HCT116 (cell line): Measurements from ENCODE around the gene ZNF436. TPM values are rescaled to one million over a fixed set of nuclear protein-coding genes. Genes with fewer than 3 reads are reported as not detected.

Source experiments
- ATAC-seq: fragments of 200-7000 bp; cut with Tn5 transposase; 2 replicates; pipeline ENCODE4 v1.9.1; 2020; ENCODE audit warnings: mild to moderate bottlenecking, moderate library complexity
- BruUV-seq: library from RNA; stranded (reverse); fragments of 400-500 nt; replicated peaks from 2 replicates; lab custom pipeline; 2021; lab: Mats Ljungman, UMichigan
- CTCF ChIA-PET: fragments of 300-600 bp; sonication (Branson Sonifier 250); formaldehyde crosslinking; loops from one replicate; lab custom pipeline; 2021; ENCODE audit warnings: antibody characterized with exemption; lab: Charles Lee
- POLR2A ChIA-PET: fragments of 300-600, 350-600 bp; sonication (Branson Sonifier 250); formaldehyde crosslinking; loops from one replicate; lab custom pipeline; 2021; ENCODE audit warnings: antibody characterized with exemption; lab: Charles Lee
- RAD21 ChIA-PET, 2 experiments: fragments of 300-600 bp; sonication (Branson Sonifier 250); formaldehyde crosslinking; loops; one replicate each; lab custom pipeline; 2023; ENCODE audit warnings: low total read pairs in 2 of 2; ENCODE audit not compliant: uncharacterized antibody in 2 of 2, unreplicated experiment in 2 of 2, low non-redundant PET in 1 of 2; lab: Charles Lee
- DNase-seq: peaks from one replicate; pipeline ENCODE4 v3.0.0-alpha.2; 2010; ENCODE audit warnings: low read depth, low spot score
- H2AFZ ChIP-seq: fragments of 200-600 bp; shearing (Covaris generic), sonication (generic); 2 replicates; pipeline ENCODE4 v1.6.1; 2017; ENCODE audit warnings: low read depth, mixed run types, mixed read lengths, antibody characterized with exemption, low read length; ENCODE audit not compliant: poor library complexity, severe bottlenecking
- H3K27ac ChIP-seq: 2 replicates; pipeline ENCODE4 v1.5.1; 2012; ENCODE audit warnings: low read depth, low read length
- H3K27me3 ChIP-seq: fragments of 200-600 bp; sonication (generic); 2 replicates; pipeline ENCODE4 v1.6.1; 2016; ENCODE audit warnings: mixed run types, low read length, mixed read lengths; ENCODE audit not compliant: insufficient read depth
- H3K36me3 ChIP-seq, 2 experiments: fragments of 200-500 bp in 1 of 2; fragments of 200-600 bp in 1 of 2; sonication (Bioruptor generic) in 1 of 2; sonication (generic) in 1 of 2; 2 replicates each; pipeline versions ENCODE4 v1.5.1 to v1.6.1; 2014 to 2016; ENCODE audit warnings: low read length in 2 of 2, inconsistent platforms in 1 of 2, mixed read lengths in 1 of 2, mixed run types in 1 of 2; ENCODE audit not compliant: insufficient read depth in 2 of 2, control insufficient read depth in 1 of 2
- H3K4me1 ChIP-seq, 2 experiments: fragments of 200-600 bp in 1 of 2; sonication (generic) in 1 of 2; 2 replicates each; pipeline versions ENCODE4 v1.5.1 to v1.6.1; 2012 to 2017; ENCODE audit warnings: low read length in 2 of 2, inconsistent platforms in 1 of 2, mild to moderate bottlenecking in 1 of 2, mixed read lengths in 1 of 2, mixed run types in 1 of 2, moderate library complexity in 1 of 2; ENCODE audit not compliant: insufficient read depth in 2 of 2, control insufficient read depth in 1 of 2
- H3K4me2 ChIP-seq: fragments of 200-600 bp; sonication (generic); 2 replicates; pipeline ENCODE4 v1.6.1; 2017; ENCODE audit warnings: mixed run types, low read length, mixed read lengths
- H3K4me3 ChIP-seq, 2 experiments: fragments of 200-600 bp in 1 of 2; sonication (generic) in 1 of 2; replicated peaks in 1 of 2; 2 replicates each; pipeline ENCODE4 v1.5.1; 2011 to 2016; ENCODE audit warnings: low read length in 2 of 2, control low read depth in 1 of 2, low read depth in 1 of 2, mild to moderate bottlenecking in 1 of 2, mixed read lengths in 1 of 2, mixed run types in 1 of 2
- H3K79me2 ChIP-seq: fragments of 200-600 bp; sonication (generic); 2 replicates; pipeline ENCODE4 v1.6.1; 2017; ENCODE audit warnings: mild to moderate bottlenecking, mixed run types, low read length, moderate library complexity, mixed read lengths; ENCODE audit not compliant: insufficient read depth
- H3K9ac ChIP-seq: fragments of 200-600 bp; sonication (generic); 2 replicates; pipeline ENCODE4 v1.6.1; 2016; ENCODE audit warnings: low read length, mixed read lengths
- H3K9me2 ChIP-seq: fragments of 200-600 bp; sonication (generic), shearing (Covaris generic); 2 replicates; pipeline ENCODE4 v1.6.1; 2017; ENCODE audit warnings: mixed run types, mild to moderate bottlenecking, moderate library complexity; ENCODE audit not compliant: insufficient read depth
- H3K9me3 ChIP-seq, 2 experiments: fragments of 200-500 bp in 1 of 2; fragments of 200-600 bp in 1 of 2; sonication (Bioruptor generic) in 1 of 2; sonication (generic) in 1 of 2; 2 replicates each; pipeline ENCODE4 v1.6.1; 2014 to 2017; ENCODE audit warnings: low read length in 2 of 2, mixed read lengths in 2 of 2, inconsistent platforms in 1 of 2, low read depth in 1 of 2, mild to moderate bottlenecking in 1 of 2, mixed run types in 1 of 2, moderate library complexity in 1 of 2; ENCODE audit not compliant: control insufficient read depth in 1 of 2, insufficient read depth in 1 of 2
- H4K20me1 ChIP-seq: fragments of 200-600 bp; sonication (generic), shearing (Covaris generic); 2 replicates; pipeline ENCODE4 v1.6.1; 2017; ENCODE audit warnings: mixed run types, mild to moderate bottlenecking, moderate library complexity; ENCODE audit not compliant: insufficient read depth
- CEBPB ChIP-seq: IDR thresholded peaks from 2 replicates; pipeline ENCODE4 v1.6.1; 2012; ENCODE audit warnings: low read depth
- CTCF ChIP-seq, 3 experiments: fragments of 200-600 bp in 1 of 3; sonication (generic) in 1 of 3; IDR thresholded peaks in 2 of 3; conservative IDR thresholded peaks in 1 of 3; 2 replicates each; pipeline ENCODE4 v1.5.1; 2012 to 2017; ENCODE audit warnings: low read depth in 2 of 3, low read length in 2 of 3, antibody characterized with exemption in 1 of 3, borderline replicate concordance in 1 of 3, control low read depth in 1 of 3, mild to moderate bottlenecking in 1 of 3, mixed read lengths in 1 of 3, mixed run types in 1 of 3, moderate library complexity in 1 of 3; ENCODE audit not compliant: insufficient read depth in 1 of 3
- ELF1 ChIP-seq: IDR thresholded peaks from 2 replicates; pipeline ENCODE4 v1.6.1; 2012; ENCODE audit warnings: low read depth, borderline replicate concordance
- EZH2 ChIP-seq: fragments of 200-600 bp; sonication (generic); IDR thresholded peaks from 2 replicates; pipeline ENCODE4 v1.6.1; 2017; ENCODE audit warnings: antibody characterized with exemption, mixed run types
- EZH2phosphoT487 ChIP-seq: fragments of 200-600 bp; IDR thresholded peaks from 2 replicates; pipeline ENCODE4 v1.6.1; 2018; ENCODE audit warnings: antibody characterized with exemption, borderline replicate concordance
- FOSL1 ChIP-seq: IDR thresholded peaks from 2 replicates; pipeline ENCODE4 v1.6.1; 2012; ENCODE audit warnings: low read depth
- MAX ChIP-seq: IDR thresholded peaks from 2 replicates; pipeline ENCODE4 v1.6.1; 2012
- POLR2A ChIP-seq: IDR thresholded peaks from 2 replicates; pipeline ENCODE4 v1.7.0; 2011; ENCODE audit warnings: borderline replicate concordance; ENCODE audit not compliant: insufficient read depth, insufficient read length; ENCODE audit errors: extremely low read depth
- POLR2AphosphoS5 ChIP-seq: IDR thresholded peaks from 2 replicates; pipeline ENCODE4 v1.6.1; 2011; ENCODE audit warnings: mild to moderate bottlenecking, low read depth, low read length, moderate library complexity
- RAD21 ChIP-seq: IDR thresholded peaks from 2 replicates; pipeline ENCODE4 v1.6.1; 2012; ENCODE audit warnings: low read depth, mild to moderate bottlenecking
- SIN3A ChIP-seq: IDR thresholded peaks from 2 replicates; pipeline ENCODE4 v1.6.1; 2012; ENCODE audit warnings: low read depth
- SP1 ChIP-seq: IDR thresholded peaks from 2 replicates; pipeline ENCODE4 v1.6.1; 2012; ENCODE audit warnings: low read depth
- SRF ChIP-seq: IDR thresholded peaks from 2 replicates; pipeline ENCODE4 v1.6.1; 2012; ENCODE audit warnings: low read depth
- YY1 ChIP-seq: IDR thresholded peaks from 2 replicates; pipeline ENCODE4 v1.6.1; 2011; ENCODE audit warnings: low read length, low read depth, moderate library complexity, mild to moderate bottlenecking; ENCODE audit not compliant: insufficient replicate concordance; ENCODE audit errors: extremely low read depth
- ZBTB33 ChIP-seq: IDR thresholded peaks from 2 replicates; pipeline ENCODE4 v1.6.1; 2011; ENCODE audit warnings: mild to moderate bottlenecking, low read length, moderate library complexity; ENCODE audit not compliant: insufficient replicate concordance; ENCODE audit errors: extremely low read depth
- ZNF274 ChIP-seq: fragments of 200-500 bp; sonication (Bioruptor generic); IDR thresholded peaks from 2 replicates; pipeline ENCODE4 v1.6.1; 2014; ENCODE audit warnings: mild to moderate bottlenecking, low read depth, low read length, inconsistent platforms
- intact Hi-C: fragments of 100-400 bp; cut with micrococcal nuclease; formaldehyde crosslinking; loops from 2 replicates; pipeline ENCODE4 v1.10.0; 2022
- total RNA-seq: library from RNA; stranded (reverse); gene quantifications from one replicate; pipeline ENCODE4 v1.2.1, GENCODE V29; 2021; ENCODE audit not compliant: unreplicated experiment
- TF ChIP-seq, protein P1 (sequence below): IDR thresholded peaks from 2 replicates; pipeline ENCODE4 v1.6.1; 2012

Gene ZNF436
- total RNA-seq, 1 experiment from 2014 or later, result 8.1 TPM

DNA sequence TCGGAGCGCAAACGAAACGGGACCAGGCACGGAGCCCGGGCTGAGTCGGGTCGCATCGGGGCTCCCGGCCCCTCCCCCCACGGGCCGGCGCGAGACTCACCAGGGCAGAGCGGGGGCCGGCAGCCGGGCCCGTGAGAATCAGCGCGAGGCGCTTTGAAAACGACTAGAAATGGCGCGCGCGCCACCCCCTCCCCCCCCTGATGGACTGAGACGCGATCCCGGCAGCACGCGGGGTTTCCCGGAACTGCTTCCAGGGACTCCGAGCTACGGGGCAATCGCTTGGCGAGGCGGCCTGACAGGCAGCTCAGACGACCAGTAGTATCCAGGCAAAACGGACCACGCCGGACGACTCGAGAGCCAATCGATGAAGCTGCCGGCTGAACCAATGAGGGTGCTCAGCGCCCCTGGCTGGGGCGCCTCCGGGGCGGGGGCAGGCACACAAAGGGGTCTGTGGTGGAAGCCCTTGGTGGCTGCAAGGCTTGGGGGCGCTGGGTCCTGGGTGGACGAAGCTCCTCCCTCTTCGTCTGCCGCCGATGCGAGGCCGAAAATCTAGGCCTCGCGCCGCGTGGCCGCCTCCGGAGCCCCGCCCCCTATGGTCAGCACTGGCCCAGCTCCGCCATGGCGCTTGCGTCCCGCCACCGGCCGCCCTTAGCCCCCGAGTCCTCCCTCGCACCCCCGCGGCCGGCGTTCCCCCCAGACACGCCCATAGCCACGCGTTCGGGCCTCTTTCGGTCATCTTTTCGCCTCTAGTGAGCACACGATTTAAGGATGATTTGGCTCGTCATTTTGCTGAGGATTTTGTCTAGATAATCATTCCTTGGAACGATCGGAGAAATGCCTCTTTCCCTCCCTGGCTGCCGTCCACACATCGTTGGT is 25.3 kb downstream of the ZNF436 start, which contains the start of gene HNRNPR:
Gene HNRNPR (minus strand): TSS at position 174 of the 876 bp plus-strand sequence. CDS start 3,276 bp downstream, outside the sequence.
- CTCF ChIA-PET, result interaction anchor here (0.7 to 1.7 kb wide), 4 partner anchors 24 to 152 kb away, joined by 3 to 12 read pairs (median 6); no protein-coding TSS in a partner anchor
- POLR2A ChIA-PET, result interaction anchor here (0.7 to 2.4 kb wide), 25 partner anchors 10 to 907 kb away, joined by 3 to 30 read pairs (median 4); partner anchors contain the start of genes ASAP3, E2F2, LACTBL1 and ZNF436
- TF ChIP-seq EZH2phosphoT487 (no peak), SRF (peak; percentile 35; the same call in 1 of the 2 replicates), RAD21 (no peak), POLR2AphosphoS5 (peak; percentile 87), YY1 (peak; percentile 87), SIN3A (peak; percentile 79; the same call in 1 of the 2 replicates), EZH2 (no peak), MAX (peak; percentile 94), CEBPB (no peak), CTCF (IDR thresholded peaks at IDR 0.05 in 2 of 3, conservative IDR thresholded peaks at IDR 0.05 in 1 of 3; ENCODE audit: borderline replicate concordance in 1 of 3, insufficient read depth in 1 of 3, low read depth in 2 of 3, low read length in 2 of 3) (no peak), ZNF274 (no peak), SP1 (peak; percentile 97), POLR2A (peak; percentile 63), ZBTB33 (peak; percentile 25), FOSL1 (no peak), ELF1 (peak; percentile 68; the same call in 1 of the 2 replicates)
- TF ChIP-seq, protein P1, sequence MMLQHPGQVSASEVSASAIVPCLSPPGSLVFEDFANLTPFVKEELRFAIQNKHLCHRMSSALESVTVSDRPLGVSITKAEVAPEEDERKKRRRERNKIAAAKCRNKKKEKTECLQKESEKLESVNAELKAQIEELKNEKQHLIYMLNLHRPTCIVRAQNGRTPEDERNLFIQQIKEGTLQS, result no peak

More for the DNA sequence above, 25.3 kb downstream of the ZNF436 start, which contains the start of gene HNRNPR:
- no TSS peak for BruUV-seq
- peak within 1 kb of the TSS; percentile 85 for H3K9ac ChIP-seq
- RAD21 ChIA-PET, result interaction anchor here (0.7 to 1.7 kb wide), 5 partner anchors 24 to 311 kb away, joined by 3 to 15 read pairs (median 5); no protein-coding TSS in a partner anchor
- peak within 1 kb of the TSS; percentile 85 for H3K27ac ChIP-seq
- no peaks in the 10 kb centered on the region for H3K27me3 ChIP-seq
- H3K36me3 ChIP-seq, result peaks cover 0 to 6% of the 10 kb centered on the region in 2 experiments; a peak in 1 of 4 replicates
- peak within 1 kb of the TSS; percentile 71 to 76 for H3K4me3 ChIP-seq
- H3K79me2 ChIP-seq, result peaks cover 47% of the 10 kb centered on the region
- peak; percentile 100 for DNase-seq
- peaks cover 11 to 37% of the 10 kb centered on the region in 2 experiments for H3K4me1 ChIP-seq
- ATAC-seq, result peak; percentile 96
- peak within 1 kb of the TSS; percentile 14 for H2AFZ ChIP-seq
- H4K20me1 ChIP-seq, result peaks cover 36% of the 10 kb centered on the region; the same call in 1 of the 2 replicates
- no peaks in the 10 kb centered on the region for H3K9me2 ChIP-seq
- peak within 1 kb of the TSS; percentile 90 for H3K4me2 ChIP-seq
- no peaks in the 10 kb centered on the region for H3K9me3 ChIP-seq
- intact Hi-C loops, result loop anchor here (2.0 to 10.0 kb wide), 2 partner anchors 60 to 190 kb away; partner anchors contain the start of gene E2F2
